MM.1S (cell line): Measurements from ENCODE around the gene SPRTN.

ENCODE experiments used
- DNase-seq: peaks from one replicate; pipeline ENCODE4 v3.0.0-alpha.2; 2015
- H2AFZ ChIP-seq: fragments of 300-600 bp; sonication (generic); 2 replicates; pipeline ENCODE4 v1.6.0; 2016; ENCODE audit warnings: antibody characterized with exemption, low read length
- H3F3A ChIP-seq: fragments of 300-600 bp; sonication (generic); 2 replicates; pipeline ENCODE4 v1.6.1; 2016; ENCODE audit warnings: mild to moderate bottlenecking, antibody characterized with exemption, low read length, moderate library complexity, mixed read lengths; ENCODE audit not compliant: insufficient read depth
- H3K27ac ChIP-seq: fragments of 300-600 bp; sonication (generic); 2 replicates; pipeline ENCODE4 v1.5.1; 2016; ENCODE audit warnings: mild to moderate bottlenecking, low read length
- H3K27me3 ChIP-seq: fragments of 300-600 bp; sonication (generic); replicated peaks from 2 replicates; pipeline ENCODE4 v1.6.0; 2016; ENCODE audit warnings: low read length; ENCODE audit not compliant: insufficient read depth
- H3K36me3 ChIP-seq: fragments of 300-600 bp; sonication (generic); replicated peaks from 2 replicates; pipeline ENCODE4 v1.6.1; 2016; ENCODE audit warnings: mild to moderate bottlenecking, low read length, mixed read lengths; ENCODE audit not compliant: insufficient read depth
- H3K4me1 ChIP-seq: fragments of 300-600 bp; sonication (generic); 2 replicates; pipeline ENCODE4 v1.6.1; 2016; ENCODE audit warnings: low read length, mixed read lengths
- H3K4me2 ChIP-seq: fragments of 300-600 bp; sonication (generic); 2 replicates; pipeline ENCODE4 v1.6.0; 2016; ENCODE audit warnings: low read depth, low read length
- H3K4me3 ChIP-seq: fragments of 300-600 bp; sonication (generic); 2 replicates; pipeline ENCODE4 v1.5.1; 2016; ENCODE audit warnings: low read length, mixed read lengths
- H3K79me2 ChIP-seq: fragments of 300-600 bp; sonication (generic); 2 replicates; pipeline ENCODE4 v1.6.1; 2016; ENCODE audit warnings: mixed run types, low read length, mixed read lengths
- H3K9ac ChIP-seq: fragments of 300-600 bp; sonication (generic); 2 replicates; pipeline ENCODE4 v1.6.1; 2016; ENCODE audit warnings: low read length, mixed read lengths
- H3K9me2 ChIP-seq: fragments of 300-600 bp; sonication (generic); replicated peaks from 2 replicates; pipeline ENCODE4 v1.6.1; 2016; ENCODE audit warnings: mild to moderate bottlenecking, low read length, mixed read lengths; ENCODE audit not compliant: insufficient read depth
- H3K9me3 ChIP-seq: fragments of 300-600 bp; sonication (generic); replicated peaks from 2 replicates; pipeline ENCODE4 v1.6.1; 2016; ENCODE audit warnings: mild to moderate bottlenecking, low read length, mixed read lengths; ENCODE audit not compliant: insufficient read depth
- H4K20me1 ChIP-seq: fragments of 300-600 bp; sonication (generic); 2 replicates; pipeline ENCODE4 v1.6.1; 2016; ENCODE audit warnings: mild to moderate bottlenecking, low read length, moderate library complexity, mixed read lengths; ENCODE audit not compliant: insufficient read depth
- CTCF ChIP-seq: fragments of 300-600 bp; sonication (generic); IDR thresholded peaks from 2 replicates; pipeline ENCODE4 v1.5.1; 2016; ENCODE audit warnings: antibody characterized with exemption, low read length, mixed read lengths
- EZH2 ChIP-seq: fragments of 300-600 bp; sonication (generic); optimal IDR thresholded peaks from 2 replicates; pipeline ENCODE3; 2017; ENCODE audit warnings: low read depth, mild to moderate bottlenecking, antibody characterized with exemption, low read length, mixed read lengths
- EZH2phosphoT487 ChIP-seq: fragments of 300-600 bp; sonication (generic); IDR thresholded peaks from 2 replicates; pipeline ENCODE4 v1.6.1; 2018; ENCODE audit warnings: antibody characterized with exemption, low read length

SPRTN gene

GRCh38 chr1:231392389-231393131 lies 54.5 kb downstream of the SPRTN start:
- no peaks in the 10 kb centered on the region for H4K20me1 ChIP-seq
- no peaks in the 10 kb centered on the region for H3K4me1 ChIP-seq
- H3K27me3 ChIP-seq: no peaks in the 10 kb centered on the region
- TF ChIP-seq EZH2phosphoT487: no peak
- TF ChIP-seq CTCF: no peak
- no peak for TF ChIP-seq EZH2
- H3K36me3 ChIP-seq: no peaks in the 10 kb centered on the region
- no peaks in the 10 kb centered on the region for H3K9me2 ChIP-seq
- no peak overlapping the region for H2AFZ ChIP-seq
- H3K4me2 ChIP-seq: no peak overlapping the region
- no peak overlapping the region for H3K9ac ChIP-seq
- no peak overlapping the region for H3K27ac ChIP-seq
- no peak overlapping the region for H3K4me3 ChIP-seq
- no peak for DNase-seq
- no peaks in the 10 kb centered on the region for H3K9me3 ChIP-seq
- peaks cover 75% of the 10 kb centered on the region for H3K79me2 ChIP-seq
- H3F3A ChIP-seq: no peaks in the 10 kb centered on the region

GRCh38 chr1:231393668-231394067 lies 55.6 kb downstream of the SPRTN start:
- no peak for DNase-seq
- Histone ChIP-seq H3K36me3 (no peaks in the 10 kb centered on the region), H3K27me3 (no peaks in the 10 kb centered on the region), H3K9me3 (no peaks in the 10 kb centered on the region), H4K20me1 (no peaks in the 10 kb centered on the region), H3K4me3 (no peak overlapping the region), H3K9me2 (no peaks in the 10 kb centered on the region), H3K4me2 (no peak overlapping the region), H3F3A (no peaks in the 10 kb centered on the region), H3K27ac (no peak overlapping the region), H3K79me2 (peaks cover 77% of the 10 kb centered on the region), H3K4me1 (no peaks in the 10 kb centered on the region), H3K9ac (no peak overlapping the region), H2AFZ (no peak overlapping the region)
- TF ChIP-seq EZH2 (no peak), EZH2phosphoT487 (no peak), CTCF (no peak)

GRCh38 chr1:231395076-231395997 lies 57.2 kb downstream of the SPRTN start:
- no peaks in the 10 kb centered on the region for H3K9me3 ChIP-seq
- no peaks in the 10 kb centered on the region for H4K20me1 ChIP-seq
- no peak overlapping the region for H3K9ac ChIP-seq
- no peak overlapping the region for H3K27ac ChIP-seq
- H2AFZ ChIP-seq: no peak overlapping the region
- no peak for TF ChIP-seq CTCF
- TF ChIP-seq EZH2phosphoT487: no peak
- TF ChIP-seq EZH2: no peak
- peaks cover 69% of the 10 kb centered on the region for H3K79me2 ChIP-seq
- H3K27me3 ChIP-seq: no peaks in the 10 kb centered on the region
- H3K36me3 ChIP-seq: no peaks in the 10 kb centered on the region
- no peak overlapping the region for H3K4me3 ChIP-seq
- H3F3A ChIP-seq: no peaks in the 10 kb centered on the region
- no peak overlapping the region for H3K4me2 ChIP-seq
- DNase-seq: no peak
- H3K4me1 ChIP-seq: no peaks in the 10 kb centered on the region
- no peaks in the 10 kb centered on the region for H3K9me2 ChIP-seq
